Tibial nerve (tissue), 3 donors: Measurements from ENCODE around the gene OSBPL5.

Experiments used
- CTCF ChIP-seq, 5 experiments: fragments of 200-600 bp in 3 of 5; fragments of 450-650 bp in 2 of 5; sonication (generic) in 3 of 5; IDR thresholded peaks; one replicate each; pipeline ENCODE4 v1.5.1; 2016 to 2019; ENCODE audit warnings: antibody characterized with exemption in 5 of 5, mild to moderate bottlenecking in 3 of 5, moderate library complexity in 2 of 5
- POLR2A ChIP-seq, 2 donors: fragments of 450-650 bp; IDR thresholded peaks; one replicate each; pipeline ENCODE4 v1.6.1; 2017; ENCODE audit warnings: antibody characterized with exemption in 2 of 2, mild to moderate bottlenecking in 2 of 2, moderate library complexity in 2 of 2

GRCh38 chr11:3102641-3102921, 62.5 kb downstream of the OSBPL5 start:
- TF ChIP-seq CTCF (IDR thresholded peaks at IDR 0.05) (no peak), POLR2A (IDR thresholded peaks at IDR 0.05) (no peak)
